GM19239 (cell line): Measurements from ENCODE around the gene ACO1.
"Not testable (repeated sequence)": the region's sequence is repeated elsewhere in the genome, so short reads cannot be mapped to it uniquely, and the experiment has no call there.

Experiments
- DNase-seq: peaks from one replicate; pipeline ENCODE4 v3.0.0; 2011; ENCODE audit warnings: low spot score; ENCODE audit not compliant: insufficient read length
- FAIRE-seq: peaks from 2 replicates; lab custom pipeline; 2011; peaks lifted over from hg19 to GRCh38; lab: Jason Lieb, UNC

The ACO1 gene

GRCh38 chr9:32384364-32385151 lies at the start of gene ACO1:
Gene ACO1 (plus strand): TSS chr9:32384643. CDS start chr9:32405507, 20,864 bp downstream.
- peak; percentile 42 for FAIRE-seq

GRCh38 chr9:32334916-32335895 lies 49.2 kb upstream of the ACO1 start:
- no peak for DNase-seq
- FAIRE-seq: no peak

More at GRCh38 chr9:32384364-32385151, at the start of gene ACO1:
- peak; percentile 79 for DNase-seq

GRCh38 chr9:32339424-32339823 lies 45.0 kb upstream of the ACO1 start:
- DNase-seq (no peak), FAIRE-seq (peak; percentile 63)

- FAIRE-seq: no peak
- no peak for DNase-seq
Observed at GRCh38 chr9:32340361-32340760, 44.1 kb upstream of the ACO1 start.

- no peak for DNase-seq
Observed at GRCh38 chr9:32344551-32345182, 39.8 kb upstream of the ACO1 start.

GRCh38 chr9:32345243-32345642 lies 39.2 kb upstream of the ACO1 start:
- DNase-seq (no peak), FAIRE-seq (no peak)

More at GRCh38 chr9:32344551-32345182, 39.8 kb upstream of the ACO1 start:
- no peak for FAIRE-seq

- FAIRE-seq (no peak), DNase-seq (no peak)
Observed at GRCh38 chr9:32347571-32347970, 36.9 kb upstream of the ACO1 start.

GRCh38 chr9:32348106-32348695 lies 36.2 kb upstream of the ACO1 start:
- DNase-seq (no peak), FAIRE-seq (no peak)

GRCh38 chr9:32349013-32349412 lies 35.4 kb upstream of the ACO1 start:
- FAIRE-seq (no peak), DNase-seq (no peak)

- DNase-seq (no peak), FAIRE-seq (no peak)
Observed at GRCh38 chr9:32350682-32351081, 33.8 kb upstream of the ACO1 start.

- FAIRE-seq (no peak), DNase-seq (no peak)
Observed at GRCh38 chr9:32351845-32352244, 32.6 kb upstream of the ACO1 start.

GRCh38 chr9:32353476-32353875 lies 31.0 kb upstream of the ACO1 start:
- not testable (repeated sequence) for DNase-seq, FAIRE-seq

- DNase-seq: no peak
- FAIRE-seq: no peak
Observed at GRCh38 chr9:32359452-32359851, 25.0 kb upstream of the ACO1 start.

GRCh38 chr9:32360983-32361673 lies 23.3 kb upstream of the ACO1 start:
- FAIRE-seq (no peak), DNase-seq (no peak)

- no peak for FAIRE-seq
- DNase-seq: no peak
Observed at GRCh38 chr9:32371279-32371678, 13.2 kb upstream of the ACO1 start.

GRCh38 chr9:32371679-32372078 lies 12.8 kb upstream of the ACO1 start:
- FAIRE-seq: no peak

GRCh38 chr9:32376285-32376684 lies 8.2 kb upstream of the ACO1 start:
- DNase-seq (no peak), FAIRE-seq (no peak)

More at GRCh38 chr9:32371679-32372078, 12.8 kb upstream of the ACO1 start:
- DNase-seq: no peak

- FAIRE-seq (peak; percentile 76), DNase-seq (peak; percentile 16)
Observed at GRCh38 chr9:32378496-32378895, 5.9 kb upstream of the ACO1 start.

GRCh38 chr9:32378993-32379729 lies 5.3 kb upstream of the ACO1 start:
- DNase-seq (peak; percentile 21), FAIRE-seq (peak; percentile 92)
